SK-N-SH (cell line): Measurements from ENCODE around the gene CDH4. TPM values are rescaled to one million over a fixed set of nuclear protein-coding genes. Genes with fewer than 3 reads are reported as not detected.

Experiments used
- CTCF ChIA-PET: fragments of 300-600, 350-600 bp; formaldehyde crosslinking; extraction: SDS; loops from one replicate; lab custom pipeline; 2021; lab: Yijun Ruan, JAX
- POLR2A ChIA-PET: fragments of 350-600 bp; sonication (Branson Sonifier 250); formaldehyde crosslinking; extraction: SDS; loops from one replicate; lab custom pipeline; 2020; ENCODE audit warnings: antibody characterized with exemption, inconsistent platforms; lab: Yijun Ruan, JAX
- DNase-seq: peaks from one replicate; pipeline ENCODE4 v3.0.0; 2012
- H2AFZ ChIP-seq: fragments of 200-600 bp; sonication (generic); 2 replicates; pipeline ENCODE4 v1.8.1; 2016; ENCODE audit warnings: antibody characterized with exemption, mild to moderate bottlenecking, low read depth
- H3F3A ChIP-seq: fragments of 200-600 bp; sonication (generic); replicated peaks from 2 replicates; pipeline ENCODE3; 2016; ENCODE audit warnings: antibody characterized with exemption, mild to moderate bottlenecking; ENCODE audit not compliant: insufficient read depth
- H3K27ac ChIP-seq, 2 experiments: fragments of 200-500 bp in 1 of 2; fragments of 200-600 bp in 1 of 2; sonication (Bioruptor generic) in 1 of 2; sonication (generic), shearing (Covaris generic) in 1 of 2; 2 replicates each; pipeline versions ENCODE4 v1.5.1 to v1.6.1; 2014 to 2016; ENCODE audit warnings: low read depth in 2 of 2, inconsistent platforms in 1 of 2, low read length in 1 of 2, mild to moderate bottlenecking in 1 of 2, mixed read lengths in 1 of 2
- H3K27me3 ChIP-seq: fragments of 200-600 bp; sonication (generic), shearing (Covaris generic); 2 replicates; pipeline ENCODE4 v1.6.1; 2016; ENCODE audit warnings: mixed run types; ENCODE audit not compliant: insufficient read depth
- H3K36me3 ChIP-seq, 2 experiments: fragments of 200-500 bp in 1 of 2; fragments of 200-600 bp in 1 of 2; sonication (Bioruptor generic) in 1 of 2; sonication (generic) in 1 of 2; replicated peaks in 1 of 2; 2 replicates each; pipeline versions ENCODE3 to v1.5.1; 2014 to 2016; ENCODE audit warnings: low read length in 1 of 2, mild to moderate bottlenecking in 1 of 2; ENCODE audit not compliant: insufficient read depth in 2 of 2, control insufficient read depth in 1 of 2
- H3K4me1 ChIP-seq, 2 experiments: fragments of 200-500 bp in 1 of 2; fragments of 200-600 bp in 1 of 2; sonication (Bioruptor generic) in 1 of 2; sonication (generic), shearing (Covaris generic) in 1 of 2; 2 replicates each; pipeline versions ENCODE4 v1.5.1 to v1.6.1; 2014 to 2016; ENCODE audit warnings: low read depth in 1 of 2, low read length in 1 of 2, mixed run types in 1 of 2; ENCODE audit not compliant: insufficient read depth in 2 of 2, control insufficient read depth in 1 of 2
- H3K4me2 ChIP-seq: fragments of 200-600 bp; sonication (generic), shearing (Covaris generic); 2 replicates; pipeline ENCODE4 v1.6.1; 2017; ENCODE audit warnings: mixed run types
- H3K4me3 ChIP-seq, 2 experiments: fragments of 200-500 bp in 1 of 2; fragments of 200-600 bp in 1 of 2; sonication (Bioruptor generic) in 1 of 2; sonication (generic), shearing (Covaris generic) in 1 of 2; 2 replicates each; pipeline versions ENCODE4 v1.5.1 to v1.8.1; 2014 to 2016; ENCODE audit warnings: low read depth in 2 of 2, inconsistent platforms in 1 of 2, low read length in 1 of 2, mild to moderate bottlenecking in 1 of 2, mixed read lengths in 1 of 2, moderate library complexity in 1 of 2
- H3K79me2 ChIP-seq: fragments of 200-600 bp; sonication (generic); 2 replicates; pipeline ENCODE4 v1.8.1; 2017; ENCODE audit warnings: mild to moderate bottlenecking; ENCODE audit not compliant: insufficient read depth
- H3K9ac ChIP-seq: fragments of 200-600 bp; sonication (generic); 2 replicates; pipeline ENCODE4 v1.6.1; 2017; ENCODE audit warnings: mixed run types
- H3K9me2 ChIP-seq: fragments of 200-600 bp; sonication (generic); 2 replicates; pipeline ENCODE4 v1.6.1; 2017; ENCODE audit warnings: mixed run types
- H3K9me3 ChIP-seq: fragments of 200-600 bp; sonication (generic); 2 replicates; pipeline ENCODE4 v1.6.1; 2017; ENCODE audit warnings: mixed run types, mild to moderate bottlenecking, moderate library complexity
- H4K20me1 ChIP-seq: fragments of 200-600 bp; sonication (generic); 2 replicates; pipeline ENCODE4 v1.6.1; 2017; ENCODE audit warnings: mild to moderate bottlenecking, mixed run types; ENCODE audit not compliant: insufficient read depth
- EZH2phosphoT487 ChIP-seq: fragments of 200-600 bp; sonication (generic); IDR thresholded peaks from 2 replicates; pipeline ENCODE4 v1.6.1; 2017; ENCODE audit warnings: low read depth, mixed run types, mild to moderate bottlenecking, antibody characterized with exemption, moderate library complexity, borderline replicate concordance
- FOSL2 ChIP-seq: IDR thresholded peaks from 2 replicates; pipeline ENCODE4 v1.4.0; 2012; ENCODE audit warnings: low read depth, mild to moderate bottlenecking, moderate library complexity, borderline replicate concordance
- FOXM1 ChIP-seq: IDR thresholded peaks from 2 replicates; pipeline ENCODE4 v1.4.0; 2012; ENCODE audit warnings: low read depth, mild to moderate bottlenecking
- MAX ChIP-seq: IDR thresholded peaks from 2 replicates; pipeline ENCODE4 v1.4.0; 2012; ENCODE audit warnings: low read depth
- MXI1 ChIP-seq: IDR thresholded peaks from 2 replicates; pipeline ENCODE4 v1.6.1; 2012; ENCODE audit warnings: mild to moderate bottlenecking, low read depth, low read length, improper control_type of control experiment
- RAD21 ChIP-seq: IDR thresholded peaks from 2 replicates; pipeline ENCODE4 v1.6.1; 2012; ENCODE audit warnings: mild to moderate bottlenecking, low read length
- TAF1 ChIP-seq: IDR thresholded peaks from 2 replicates; pipeline ENCODE4 v1.6.1; 2012; ENCODE audit warnings: low read depth, mild to moderate bottlenecking, low read length, moderate library complexity, borderline replicate concordance
- YY1 ChIP-seq: IDR thresholded peaks from 2 replicates; pipeline ENCODE4 v1.4.0; 2012; ENCODE audit warnings: low read depth, mild to moderate bottlenecking
- WGBS: methylation state at CpG from one replicate; pipeline ENCODE4 v1.1.6; 2017; ENCODE audit warnings: low lambda C conversion rate; 5-methylcytosine and 5-hydroxymethylcytosine counted together
- polyA plus RNA-seq, 3 experiments: library from polyadenylated mRNA; depleted of rRNA; stranded (reverse); fragments of >200 nt; gene quantifications; 2 replicates each; pipeline ENCODE4 v1.2.3, GENCODE V29; 2012
- TF ChIP-seq, protein P1 (sequence below): IDR thresholded peaks from 2 replicates; pipeline ENCODE4 v1.4.0; 2012; ENCODE audit warnings: low read depth, borderline replicate concordance

The CDH4 gene
- polyA plus RNA-seq, 1 of the 3 experiments (the other 2 are of a cell fraction) = not detected

DNA sequence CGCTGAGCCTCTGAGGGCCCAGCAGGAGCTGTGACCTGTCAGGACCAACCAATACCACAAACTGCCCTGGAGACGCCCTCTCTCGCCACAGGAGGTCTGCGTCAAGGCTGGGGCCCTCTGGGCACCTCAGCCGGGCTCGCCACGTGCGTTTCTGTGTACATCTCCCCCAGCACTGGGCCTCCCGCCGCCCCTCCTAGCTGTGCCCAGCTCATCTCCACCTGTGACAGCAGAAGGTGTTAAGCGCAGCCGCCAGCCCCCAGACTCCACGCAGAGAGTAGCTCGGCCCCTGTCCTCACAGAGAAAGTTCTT is 722.2 kb downstream of the CDH4 start:
- POLR2A ChIA-PET = no interaction called here
- CTCF ChIA-PET = no interaction called here
- no peaks in the 10 kb centered on the region for H4K20me1 ChIP-seq
- no peak overlapping the region for H3K27ac ChIP-seq
- H3K4me2 ChIP-seq = no peak overlapping the region
- no peaks in the 10 kb centered on the region for H3K9me2 ChIP-seq
- no peaks in the 10 kb centered on the region for H3K27me3 ChIP-seq
- no peaks in the 10 kb centered on the region for H3K4me1 ChIP-seq
- no peak overlapping the region for H3K9ac ChIP-seq
- no peak for DNase-seq
- no peak overlapping the region for H3K4me3 ChIP-seq
- TF ChIP-seq, protein P1, sequence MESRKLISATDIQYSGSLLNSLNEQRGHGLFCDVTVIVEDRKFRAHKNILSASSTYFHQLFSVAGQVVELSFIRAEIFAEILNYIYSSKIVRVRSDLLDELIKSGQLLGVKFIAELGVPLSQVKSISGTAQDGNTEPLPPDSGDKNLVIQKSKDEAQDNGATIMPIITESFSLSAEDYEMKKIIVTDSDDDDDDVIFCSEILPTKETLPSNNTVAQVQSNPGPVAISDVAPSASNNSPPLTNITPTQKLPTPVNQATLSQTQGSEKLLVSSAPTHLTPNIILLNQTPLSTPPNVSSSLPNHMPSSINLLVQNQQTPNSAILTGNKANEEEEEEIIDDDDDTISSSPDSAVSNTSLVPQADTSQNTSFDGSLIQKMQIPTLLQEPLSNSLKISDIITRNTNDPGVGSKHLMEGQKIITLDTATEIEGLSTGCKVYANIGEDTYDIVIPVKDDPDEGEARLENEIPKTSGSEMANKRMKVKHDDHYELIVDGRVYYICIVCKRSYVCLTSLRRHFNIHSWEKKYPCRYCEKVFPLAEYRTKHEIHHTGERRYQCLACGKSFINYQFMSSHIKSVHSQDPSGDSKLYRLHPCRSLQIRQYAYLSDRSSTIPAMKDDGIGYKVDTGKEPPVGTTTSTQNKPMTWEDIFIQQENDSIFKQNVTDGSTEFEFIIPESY = no peak
- TF ChIP-seq YY1 (no peak), MAX (no peak)
- TF ChIP-seq, all 33 proteins: peak for 0
- Histone ChIP-seq H2AFZ (no peak overlapping the region), H3K9me3 (no peaks in the 10 kb centered on the region), H3K36me3 (peaks cover 10 to 33% of the 10 kb centered on the region in 2 experiments), H3F3A (no peaks in the 10 kb centered on the region), H3K79me2 (no peaks in the 10 kb centered on the region)
- WGBS = 97% methylated on average over 10 of the region's 14 CpGs

DNA sequence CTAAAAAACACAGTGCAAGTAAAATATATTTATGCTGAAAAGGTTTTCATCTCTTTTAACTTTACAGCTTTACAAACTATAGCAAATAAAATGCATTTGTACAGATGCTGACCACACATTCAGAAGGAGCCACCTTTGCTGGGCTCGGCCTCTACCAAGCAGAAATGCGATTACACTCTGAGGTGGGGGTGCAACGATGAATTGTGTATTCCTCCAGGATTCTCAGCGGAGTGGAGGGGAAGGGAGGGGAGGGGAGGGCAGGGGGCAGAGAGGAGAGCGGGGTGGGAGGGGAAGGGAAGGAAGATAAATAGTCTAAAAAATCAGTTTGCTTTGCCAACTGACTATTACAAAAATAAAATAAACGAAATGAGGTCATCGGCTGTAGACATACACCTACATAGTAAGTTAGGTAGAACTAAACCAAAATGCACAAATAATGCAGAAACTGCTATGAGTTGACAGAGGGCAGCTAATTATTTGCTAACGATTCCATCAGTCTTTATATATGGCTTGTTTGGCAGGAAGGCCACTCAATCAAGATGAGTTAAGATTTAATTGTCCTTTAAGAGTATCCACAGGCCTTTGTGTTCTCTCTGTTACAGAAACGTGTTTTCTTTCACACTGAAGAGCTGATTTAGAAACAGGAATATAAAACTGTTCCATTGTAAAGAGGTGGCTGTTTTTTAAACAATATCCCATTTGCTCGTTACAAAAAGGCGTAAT is 723.5 kb downstream of the CDH4 start:
- Histone ChIP-seq H3K4me3 (no peak overlapping the region), H3K27ac (no peak overlapping the region), H3F3A (no peaks in the 10 kb centered on the region), H3K36me3 (peaks cover 10 to 37% of the 10 kb centered on the region in 2 experiments), H4K20me1 (no peaks in the 10 kb centered on the region), H3K79me2 (no peaks in the 10 kb centered on the region), H3K27me3 (no peaks in the 10 kb centered on the region), H3K4me2 (no peak overlapping the region), H3K4me1 (no peaks in the 10 kb centered on the region), H3K9me2 (no peaks in the 10 kb centered on the region), H2AFZ (no peak overlapping the region), H3K9me3 (no peaks in the 10 kb centered on the region), H3K9ac (no peak overlapping the region)
- POLR2A ChIA-PET = no interaction called here
- TF ChIP-seq EZH2phosphoT487 (no peak), TAF1 (no peak), RAD21 (no peak), MXI1 (no peak), FOSL2 (no peak), FOXM1 (no peak), YY1 (no peak)
- DNase-seq = no peak
- 84% methylated on average over 11 of the region's 11 CpGs for WGBS
- CTCF ChIA-PET = no interaction called here
